Activated CD4-positive, alpha-beta T cell treated with anti-CD3 and anti-CD28 coated beads, Interleukin-2, amount 10 ng/mL, durations not matched to agents 7 days and 5 days (primary cell): ENCODE measurements around the gene EIF2S1. TPM values are rescaled to one million over a fixed set of nuclear protein-coding genes. Genes with fewer than 3 reads are reported as not detected.
A peak's percentile ranks its signal among the peaks of the same experiment; 100 is the strongest.

ENCODE experiments used
- CTCF ChIA-PET: fragments of 350-600 bp; sonication (Branson Sonifier 250); formaldehyde crosslinking; loops from one replicate; lab custom pipeline; 2021; ENCODE audit warnings: antibody characterized with exemption; lab: Charles Lee
- POLR2A ChIA-PET: fragments of 350-600 bp; sonication (Branson Sonifier 250); formaldehyde crosslinking; loops from one replicate; lab custom pipeline; 2021; ENCODE audit warnings: antibody characterized with exemption; lab: Charles Lee
- DNase-seq: peaks from one replicate; pipeline ENCODE4 v3.0.0-alpha.2; 2020
- H3K27ac Mint-ChIP-seq: one replicate; pipeline ENCODE4 v1.8.0; 2021; ENCODE audit warnings: mild to moderate bottlenecking, moderate library complexity, mixed read lengths
- H3K27me3 Mint-ChIP-seq: one replicate; pipeline ENCODE4 v1.8.0; 2021; ENCODE audit warnings: mixed read lengths
- H3K36me3 Mint-ChIP-seq: one replicate; pipeline ENCODE4 v1.8.0; 2021; ENCODE audit warnings: low read depth, mixed read lengths
- H3K4me1 Mint-ChIP-seq: one replicate; pipeline ENCODE4 v1.8.0; 2021; ENCODE audit warnings: mixed read lengths
- H3K4me3 Mint-ChIP-seq: one replicate; pipeline ENCODE4 v1.8.0; 2021; ENCODE audit warnings: mild to moderate bottlenecking, moderate library complexity, mixed read lengths
- H3K9me3 Mint-ChIP-seq: one replicate; pipeline ENCODE4 v1.8.0; 2021; ENCODE audit warnings: mixed read lengths
- total RNA-seq, 2 experiments: library from RNA; stranded (reverse); gene quantifications; one replicate each; pipeline ENCODE4 v1.2.3, GENCODE V29; 2021

The EIF2S1 gene
- total RNA-seq, 2 experiments from 2014 or later = 114 to 115 TPM

- CTCF ChIA-PET = no interaction called here
- H3K4me3 Mint-ChIP-seq = no peak overlapping the region
- H3K27me3 Mint-ChIP-seq = no peaks in the 10 kb centered on the region
- POLR2A ChIA-PET = interaction anchor here (0.7 kb wide), 1 partner anchor 33 kb away, joined by 3 read pairs; no protein-coding TSS in a partner anchor
- no peak overlapping the region for H3K27ac Mint-ChIP-seq
- peaks cover 23% of the 10 kb centered on the region for H3K36me3 Mint-ChIP-seq
- no peak for DNase-seq
- H3K4me1 Mint-ChIP-seq = peaks cover 11% of the 10 kb centered on the region
- no peaks in the 10 kb centered on the region for H3K9me3 Mint-ChIP-seq
These were observed 8.1 kb upstream of the EIF2S1 start for GRCh38 chr14:67352055-67352454.

- H3K4me1 Mint-ChIP-seq = peaks cover 40% of the 10 kb centered on the region
- peaks cover 7% of the 10 kb centered on the region for H3K36me3 Mint-ChIP-seq
- H3K4me3 Mint-ChIP-seq = peak overlapping the region; percentile 44
- no peak overlapping the region for H3K27ac Mint-ChIP-seq
- ChIA-PET CTCF (interaction anchor here (0.9 to 1.0 kb wide), 2 partner anchors 19 to 243 kb away, joined by 3 read pairs; partner anchors contain the start of gene PIGH), POLR2A (interaction anchor here (0.6 kb wide), 1 partner anchor 1209 kb away, joined by 3 read pairs; no protein-coding TSS in a partner anchor)
- DNase-seq = no peak
- H3K27me3 Mint-ChIP-seq = no peaks in the 10 kb centered on the region
- no peaks in the 10 kb centered on the region for H3K9me3 Mint-ChIP-seq
These were observed 2.8 kb upstream of the EIF2S1 start for GRCh38 chr14:67357186-67357968.

GRCh38 chr14:67357969-67358354 is 2.2 kb upstream of the EIF2S1 start:
- Mint-ChIP-seq H3K36me3 (peaks cover 8% of the 10 kb centered on the region), H3K27me3 (no peaks in the 10 kb centered on the region), H3K9me3 (no peaks in the 10 kb centered on the region), H3K4me3 (peak overlapping the region; percentile 92), H3K27ac (no peak overlapping the region), H3K4me1 (peaks cover 45% of the 10 kb centered on the region)
- ChIA-PET CTCF (interaction anchor here (0.5 to 0.8 kb wide), 3 partner anchors 126 to 332 kb away, joined by 3 to 4 read pairs (median 3); no protein-coding TSS in a partner anchor), POLR2A (interaction anchor here (0.6 kb wide), 1 partner anchor 1208 kb away, joined by 3 read pairs; no protein-coding TSS in a partner anchor)
- DNase-seq = no peak

- CTCF ChIA-PET = interaction anchor here (0.6 to 1.9 kb wide), 19 partner anchors 9 to 459 kb away, joined by 3 to 17 read pairs (median 4); partner anchors contain the start of genes ARG2 and TMEM229B
- Mint-ChIP-seq H3K4me1 (peaks cover 55% of the 10 kb centered on the region), H3K9me3 (no peaks in the 10 kb centered on the region), H3K4me3 (peak overlapping the region; percentile 92), H3K27ac (peak overlapping the region; percentile 94), H3K36me3 (peaks cover 11% of the 10 kb centered on the region), H3K27me3 (no peaks in the 10 kb centered on the region)
- POLR2A ChIA-PET = interaction anchor here (0.6 kb wide), 1 partner anchor 20 kb away, joined by 6 read pairs; no protein-coding TSS in a partner anchor
- DNase-seq = peak; percentile 8
These were observed 979 bp upstream of the EIF2S1 start for GRCh38 chr14:67358924-67359774.

GRCh38 chr14:67360470-67361206 is 510 bp downstream of the EIF2S1 start:
- no peak for DNase-seq
- ChIA-PET CTCF (interaction anchor here (0.6 to 1.9 kb wide), 13 partner anchors 8 to 1483 kb away, joined by 3 to 17 read pairs (median 5); partner anchors contain the start of genes ARG2 and TMEM229B), POLR2A (interaction anchor here (0.6 kb wide), 1 partner anchor 31 kb away, joined by 3 read pairs; no protein-coding TSS in a partner anchor)
- Mint-ChIP-seq H3K27ac (peak overlapping the region; percentile 94), H3K36me3 (peaks cover 23% of the 10 kb centered on the region), H3K27me3 (no peaks in the 10 kb centered on the region), H3K4me1 (peaks cover 62% of the 10 kb centered on the region), H3K4me3 (peak overlapping the region; percentile 92), H3K9me3 (no peaks in the 10 kb centered on the region)

- ChIA-PET CTCF (interaction anchor here (0.9 kb wide), 1 partner anchor 11 kb away, joined by 3 read pairs; no protein-coding TSS in a partner anchor), POLR2A (no interaction called here)
- Mint-ChIP-seq H3K4me3 (no peak overlapping the region), H3K4me1 (peaks cover 50% of the 10 kb centered on the region), H3K36me3 (peaks cover 53% of the 10 kb centered on the region), H3K9me3 (no peaks in the 10 kb centered on the region), H3K27ac (no peak overlapping the region), H3K27me3 (no peaks in the 10 kb centered on the region)
- no peak for DNase-seq
These were observed 5.3 kb downstream of the EIF2S1 start for GRCh38 chr14:67365476-67365875.

- H3K27me3 Mint-ChIP-seq = no peaks in the 10 kb centered on the region
- CTCF ChIA-PET = interaction anchor here (3.0 kb wide), 1 partner anchor 11 kb away, joined by 9 read pairs; the partner anchor contains the start of genes ATP6V1D and EIF2S1
- H3K9me3 Mint-ChIP-seq = no peaks in the 10 kb centered on the region
- no peak overlapping the region for H3K4me3 Mint-ChIP-seq
- DNase-seq = no peak
- POLR2A ChIA-PET = no interaction called here
- H3K27ac Mint-ChIP-seq = no peak overlapping the region
- peaks cover 31% of the 10 kb centered on the region for H3K4me1 Mint-ChIP-seq
- H3K36me3 Mint-ChIP-seq = peaks cover 57% of the 10 kb centered on the region
These were observed 10.7 kb downstream of the EIF2S1 start for GRCh38 chr14:67370830-67371229.

GRCh38 chr14:67371247-67372148 is 11.4 kb downstream of the EIF2S1 start:
- DNase-seq = no peak
- Mint-ChIP-seq H3K27ac (no peak overlapping the region), H3K4me1 (peaks cover 28% of the 10 kb centered on the region), H3K9me3 (no peaks in the 10 kb centered on the region), H3K4me3 (no peak overlapping the region), H3K27me3 (no peaks in the 10 kb centered on the region), H3K36me3 (peaks cover 55% of the 10 kb centered on the region)
- POLR2A ChIA-PET = no interaction called here
- CTCF ChIA-PET = interaction anchor here (3.0 kb wide), 1 partner anchor 12 kb away, joined by 9 read pairs; the partner anchor contains the start of genes ATP6V1D and EIF2S1

GRCh38 chr14:67372833-67373232 is 12.7 kb downstream of the EIF2S1 start:
- Mint-ChIP-seq H3K27me3 (no peaks in the 10 kb centered on the region), H3K9me3 (no peaks in the 10 kb centered on the region), H3K27ac (no peak overlapping the region), H3K4me1 (peaks cover 22% of the 10 kb centered on the region), H3K36me3 (peaks cover 53% of the 10 kb centered on the region), H3K4me3 (no peak overlapping the region)
- ChIA-PET CTCF (interaction anchor here (3.0 kb wide), 1 partner anchor 13 kb away, joined by 9 read pairs; the partner anchor contains the start of genes ATP6V1D and EIF2S1), POLR2A (no interaction called here)
- no peak for DNase-seq

- Mint-ChIP-seq H3K27me3 (no peaks in the 10 kb centered on the region), H3K4me1 (peaks cover 19% of the 10 kb centered on the region), H3K27ac (no peak overlapping the region), H3K36me3 (peaks cover 51% of the 10 kb centered on the region), H3K9me3 (no peaks in the 10 kb centered on the region), H3K4me3 (no peak overlapping the region)
- ChIA-PET CTCF (interaction anchor here (3.0 kb wide), 1 partner anchor 13 kb away, joined by 9 read pairs; the partner anchor contains the start of genes ATP6V1D and EIF2S1), POLR2A (no interaction called here)
- no peak for DNase-seq
These were observed 13.2 kb downstream of the EIF2S1 start for GRCh38 chr14:67373347-67373746.

GRCh38 chr14:67377916-67378315 is 17.8 kb downstream of the EIF2S1 start:
- DNase-seq = no peak
- peaks cover 7% of the 10 kb centered on the region for H3K4me1 Mint-ChIP-seq
- no peak overlapping the region for H3K27ac Mint-ChIP-seq
- no peak overlapping the region for H3K4me3 Mint-ChIP-seq
- peaks cover 62% of the 10 kb centered on the region for H3K36me3 Mint-ChIP-seq
- ChIA-PET CTCF (no interaction called here), POLR2A (no interaction called here)
- no peaks in the 10 kb centered on the region for H3K27me3 Mint-ChIP-seq
- H3K9me3 Mint-ChIP-seq = no peaks in the 10 kb centered on the region
